ENCODE measurements around the gene ZNF664.

The ZNF664 gene

DNA sequence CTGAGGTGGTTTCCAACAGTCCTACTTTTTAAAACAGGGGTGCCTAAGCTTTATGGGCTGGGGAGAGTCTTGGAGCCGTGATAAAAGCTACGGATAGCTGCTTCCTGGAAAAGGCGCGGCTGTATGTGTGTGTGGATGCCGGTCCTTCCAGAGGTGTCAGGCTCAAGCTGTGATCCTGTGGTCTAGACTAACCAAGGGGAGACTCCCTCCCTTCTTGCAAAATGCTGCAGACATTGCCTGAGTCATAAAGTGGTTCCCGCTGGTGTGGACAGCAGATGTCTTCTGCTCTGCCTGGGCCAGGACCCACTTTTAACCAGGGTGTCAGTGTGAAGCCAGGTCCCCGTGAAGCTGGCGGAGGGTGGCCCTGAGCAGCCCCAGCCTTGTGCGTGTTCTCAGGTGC, 38.2 kb upstream of the ZNF664 start:
- Histone ChIP-seq H3K4me2 (ENCODE audit: low read length) (no peak overlapping the region), H3F3A (ENCODE audit: control insufficient read depth, insufficient read depth) (no peaks in the 10 kb centered on the region), H3K4me3 (ENCODE audit: low read length) (no peak overlapping the region), H4K20me1 (ENCODE audit: control insufficient read depth, insufficient read depth, low read depth, low read length) (no peaks in the 10 kb centered on the region), H3K36me3 (ENCODE audit: control insufficient read depth, low read length) (no peaks in the 10 kb centered on the region), H3K9me3 (ENCODE audit: control insufficient read depth, insufficient read depth, low read length) (no peaks in the 10 kb centered on the region), H3K4me1 (ENCODE audit: control insufficient read depth, low read length) (no peaks in the 10 kb centered on the region), H3K79me2 (ENCODE audit: control insufficient read depth, low read length) (no peaks in the 10 kb centered on the region), H3K27ac (ENCODE audit: low read depth, low read length) (no peak overlapping the region), H3K27me3 (ENCODE audit: control insufficient read depth, low read length) (peaks cover 12% of the 10 kb centered on the region), H3K9me2 (replicated peaks; ENCODE audit: control insufficient read depth, low read length) (no peaks in the 10 kb centered on the region)
- TF ChIP-seq EZH2phosphoT487 (IDR thresholded peaks at IDR 0.05; ENCODE audit: borderline replicate concordance, low read length) = no peak
- TF ChIP-seq, protein P1, sequence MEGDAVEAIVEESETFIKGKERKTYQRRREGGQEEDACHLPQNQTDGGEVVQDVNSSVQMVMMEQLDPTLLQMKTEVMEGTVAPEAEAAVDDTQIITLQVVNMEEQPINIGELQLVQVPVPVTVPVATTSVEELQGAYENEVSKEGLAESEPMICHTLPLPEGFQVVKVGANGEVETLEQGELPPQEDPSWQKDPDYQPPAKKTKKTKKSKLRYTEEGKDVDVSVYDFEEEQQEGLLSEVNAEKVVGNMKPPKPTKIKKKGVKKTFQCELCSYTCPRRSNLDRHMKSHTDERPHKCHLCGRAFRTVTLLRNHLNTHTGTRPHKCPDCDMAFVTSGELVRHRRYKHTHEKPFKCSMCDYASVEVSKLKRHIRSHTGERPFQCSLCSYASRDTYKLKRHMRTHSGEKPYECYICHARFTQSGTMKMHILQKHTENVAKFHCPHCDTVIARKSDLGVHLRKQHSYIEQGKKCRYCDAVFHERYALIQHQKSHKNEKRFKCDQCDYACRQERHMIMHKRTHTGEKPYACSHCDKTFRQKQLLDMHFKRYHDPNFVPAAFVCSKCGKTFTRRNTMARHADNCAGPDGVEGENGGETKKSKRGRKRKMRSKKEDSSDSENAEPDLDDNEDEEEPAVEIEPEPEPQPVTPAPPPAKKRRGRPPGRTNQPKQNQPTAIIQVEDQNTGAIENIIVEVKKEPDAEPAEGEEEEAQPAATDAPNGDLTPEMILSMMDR (IDR thresholded peaks at IDR 0.05; ENCODE audit: low read depth, low read length, poor library complexity, severe bottlenecking) = no peak

DNA sequence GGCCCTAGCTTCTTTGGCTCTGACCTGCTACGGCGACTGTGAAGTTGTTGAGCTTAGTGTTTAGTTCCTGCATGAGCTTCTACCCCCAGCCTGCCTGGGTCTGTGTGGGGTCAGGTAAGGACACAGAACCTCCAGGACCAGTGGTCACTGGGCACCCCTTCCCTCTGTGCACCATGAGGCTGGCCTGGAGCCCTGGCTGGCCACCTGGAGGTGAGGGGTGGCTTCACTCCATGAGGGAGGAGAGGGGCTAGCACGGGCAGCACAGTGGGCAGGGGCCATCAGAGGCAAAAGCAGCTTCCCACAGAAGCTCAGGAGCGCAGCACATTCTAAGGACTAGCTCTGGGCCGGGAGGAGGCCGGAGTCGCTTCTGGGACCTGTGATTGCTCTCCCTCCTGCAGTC, 37.1 kb upstream of the ZNF664 start:
- Histone ChIP-seq H3K27me3 (ENCODE audit: control insufficient read depth, low read length) (peaks cover 12% of the 10 kb centered on the region), H3K4me3 (ENCODE audit: low read length) (no peak overlapping the region), H4K20me1 (ENCODE audit: control insufficient read depth, insufficient read depth, low read depth, low read length) (no peaks in the 10 kb centered on the region), H3K4me1 (ENCODE audit: control insufficient read depth, low read length) (no peaks in the 10 kb centered on the region), H3K4me2 (ENCODE audit: low read length) (no peak overlapping the region), H3K27ac (ENCODE audit: low read depth, low read length) (no peak overlapping the region), H3K79me2 (ENCODE audit: control insufficient read depth, low read length) (no peaks in the 10 kb centered on the region), H3F3A (ENCODE audit: control insufficient read depth, insufficient read depth) (no peaks in the 10 kb centered on the region), H3K36me3 (ENCODE audit: control insufficient read depth, low read length) (no peaks in the 10 kb centered on the region), H3K9me3 (ENCODE audit: control insufficient read depth, insufficient read depth, low read length) (no peaks in the 10 kb centered on the region), H3K9me2 (replicated peaks; ENCODE audit: control insufficient read depth, low read length) (no peaks in the 10 kb centered on the region)
- TF ChIP-seq, protein P1 (IDR thresholded peaks at IDR 0.05; ENCODE audit: low read depth, low read length, poor library complexity, severe bottlenecking) = no peak
- TF ChIP-seq EZH2phosphoT487 (IDR thresholded peaks at IDR 0.05; ENCODE audit: borderline replicate concordance, low read length) = no peak

DNA sequence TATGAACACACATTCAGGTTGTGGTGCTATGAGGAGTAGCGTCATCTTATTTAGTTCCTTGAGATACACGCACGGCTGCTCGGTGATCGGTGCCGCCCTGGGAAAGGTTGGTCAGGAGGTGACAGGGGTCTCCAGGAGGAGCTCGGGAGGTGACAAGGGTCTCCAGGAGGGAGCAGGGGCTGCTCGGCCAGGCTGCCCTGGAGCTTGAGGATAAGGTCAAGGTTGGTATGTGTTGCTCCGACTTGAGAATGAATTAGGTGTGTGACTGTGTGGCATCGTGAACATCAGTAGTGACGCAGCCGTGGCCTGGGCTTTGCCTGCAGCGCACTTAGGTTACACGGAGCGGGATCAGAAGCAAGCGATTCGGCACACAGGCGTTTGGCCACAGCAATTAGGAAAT, 36.5 kb upstream of the ZNF664 start:
- Histone ChIP-seq H3K27ac (ENCODE audit: low read depth, low read length) (no peak overlapping the region), H3K4me2 (ENCODE audit: low read length) (no peak overlapping the region), H3K27me3 (ENCODE audit: control insufficient read depth, low read length) (peaks cover 12% of the 10 kb centered on the region), H4K20me1 (ENCODE audit: control insufficient read depth, insufficient read depth, low read depth, low read length) (no peaks in the 10 kb centered on the region), H3F3A (ENCODE audit: control insufficient read depth, insufficient read depth) (no peaks in the 10 kb centered on the region), H3K9me3 (ENCODE audit: control insufficient read depth, insufficient read depth, low read length) (no peaks in the 10 kb centered on the region), H3K36me3 (ENCODE audit: control insufficient read depth, low read length) (no peaks in the 10 kb centered on the region), H3K9me2 (replicated peaks; ENCODE audit: control insufficient read depth, low read length) (no peaks in the 10 kb centered on the region), H3K4me1 (ENCODE audit: control insufficient read depth, low read length) (no peaks in the 10 kb centered on the region), H3K4me3 (ENCODE audit: low read length) (no peak overlapping the region), H3K79me2 (ENCODE audit: control insufficient read depth, low read length) (no peaks in the 10 kb centered on the region)
- TF ChIP-seq, protein P1 (IDR thresholded peaks at IDR 0.05; ENCODE audit: low read depth, low read length, poor library complexity, severe bottlenecking) = no peak
- no peak for TF ChIP-seq EZH2phosphoT487 (IDR thresholded peaks at IDR 0.05; ENCODE audit: borderline replicate concordance, low read length)

Measured in DOHH2 (cell line).